ENCODE data around the gene CXCR4. TPM values are rescaled to one million over a fixed set of nuclear protein-coding genes. Genes with fewer than 3 reads are reported as not detected.

The CXCR4 gene
- total RNA-seq, 1 donor from 2014 or later: 10.4 TPM

DNA sequence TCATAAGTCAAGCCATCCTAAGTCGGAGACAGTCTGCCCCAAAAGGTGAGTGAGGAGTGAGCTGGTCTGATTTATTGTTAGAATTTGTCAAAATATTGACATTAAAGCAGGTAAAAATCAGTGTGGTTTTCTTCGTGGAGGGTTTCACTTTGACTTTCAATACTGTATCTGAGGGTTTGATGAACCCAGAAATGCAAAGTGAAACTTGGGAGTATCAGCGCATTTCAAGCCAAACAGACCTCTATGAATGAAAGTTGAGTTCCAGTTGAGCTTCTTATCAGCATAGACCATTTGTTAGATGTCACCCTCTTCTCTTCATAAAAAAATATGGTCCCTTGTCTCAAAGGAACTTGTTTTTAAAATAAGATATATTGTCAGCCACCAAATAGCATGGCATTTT is 21.7 kb upstream of the CXCR4 start:
- H3K4me1 Mint-ChIP-seq (ENCODE audit: low read depth): peaks cover 35% of the 10 kb centered on the region
- DNase-seq (ENCODE audit: low spot score, unreplicated experiment): no peak
- no peaks in the 10 kb centered on the region for H3K36me3 Mint-ChIP-seq (ENCODE audit: insufficient read depth)
- H3K27ac Mint-ChIP-seq: no peak overlapping the region
- no peak overlapping the region for H3K4me3 Mint-ChIP-seq (ENCODE audit: low read depth)
- H3K27me3 Mint-ChIP-seq: peaks cover 22% of the 10 kb centered on the region
- TF ChIP-seq CTCF (IDR thresholded peaks at IDR 0.05; ENCODE audit: unreplicated experiment): no peak
- no peaks in the 10 kb centered on the region for H3K9me3 Mint-ChIP-seq (ENCODE audit: low read depth)

DNA sequence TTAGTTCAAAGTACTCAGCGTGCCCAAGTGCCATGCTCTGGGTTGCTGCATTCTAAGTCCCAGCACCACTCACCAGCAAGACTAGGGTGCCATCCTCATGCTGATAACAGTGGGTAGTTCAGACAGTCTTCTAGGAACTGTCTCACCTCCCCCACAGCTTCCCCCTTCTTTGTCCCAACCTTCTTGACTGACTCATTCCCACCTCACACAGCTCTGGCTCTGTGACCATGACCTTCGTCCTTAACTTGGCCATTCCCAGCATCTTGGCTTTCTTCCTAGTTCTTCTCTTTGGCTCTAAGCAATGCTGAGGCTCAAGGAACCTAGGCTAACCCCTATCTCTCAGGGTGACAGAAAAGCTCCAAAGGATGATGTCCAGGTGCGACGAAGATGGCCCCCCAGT is 20.0 kb upstream of the CXCR4 start:
- H3K4me3 Mint-ChIP-seq (ENCODE audit: low read depth): no peak overlapping the region
- H3K4me1 Mint-ChIP-seq (ENCODE audit: low read depth): peaks cover 29% of the 10 kb centered on the region
- no peak for DNase-seq (ENCODE audit: low spot score, unreplicated experiment)
- peaks cover 22% of the 10 kb centered on the region for H3K27me3 Mint-ChIP-seq
- H3K36me3 Mint-ChIP-seq (ENCODE audit: insufficient read depth): no peaks in the 10 kb centered on the region
- no peak for TF ChIP-seq CTCF (IDR thresholded peaks at IDR 0.05; ENCODE audit: unreplicated experiment)
- no peak overlapping the region for H3K27ac Mint-ChIP-seq
- H3K9me3 Mint-ChIP-seq (ENCODE audit: low read depth): no peaks in the 10 kb centered on the region

DNA sequence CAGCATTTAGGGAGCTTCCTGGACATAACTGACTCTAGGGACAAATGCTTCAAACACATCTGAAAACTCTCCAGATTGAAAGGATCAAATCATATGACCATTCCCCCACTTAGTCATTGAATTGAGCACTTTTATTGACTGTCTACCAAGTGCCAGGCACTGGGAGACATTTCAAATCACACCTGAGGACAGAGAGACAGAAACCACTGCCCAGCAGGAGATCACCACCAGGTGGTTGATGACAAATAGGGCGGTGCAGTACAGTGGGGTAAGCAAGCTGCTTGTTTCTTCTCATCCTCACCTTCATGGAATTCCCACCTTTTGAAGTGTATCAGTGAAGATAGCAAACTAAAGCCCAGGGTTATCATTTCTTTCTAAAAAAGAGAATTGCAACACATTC is 19.0 kb upstream of the CXCR4 start:
- no peak for TF ChIP-seq CTCF (IDR thresholded peaks at IDR 0.05; ENCODE audit: unreplicated experiment)
- Mint-ChIP-seq H3K36me3 (ENCODE audit: insufficient read depth) (no peaks in the 10 kb centered on the region), H3K9me3 (ENCODE audit: low read depth) (no peaks in the 10 kb centered on the region), H3K4me3 (ENCODE audit: low read depth) (no peak overlapping the region), H3K27ac (no peak overlapping the region), H3K27me3 (peaks cover 22% of the 10 kb centered on the region), H3K4me1 (ENCODE audit: low read depth) (peaks cover 23% of the 10 kb centered on the region)
- DNase-seq (ENCODE audit: low spot score, unreplicated experiment): no peak

- Mint-ChIP-seq H3K4me1 (ENCODE audit: low read depth) (peaks cover 16% of the 10 kb centered on the region), H3K27ac (peak overlapping the region; percentile 54), H3K36me3 (ENCODE audit: insufficient read depth) (no peaks in the 10 kb centered on the region), H3K9me3 (ENCODE audit: low read depth) (no peaks in the 10 kb centered on the region), H3K4me3 (ENCODE audit: low read depth) (no peak overlapping the region), H3K27me3 (peaks cover 22% of the 10 kb centered on the region)
- TF ChIP-seq CTCF (IDR thresholded peaks at IDR 0.05; ENCODE audit: unreplicated experiment): no peak
- DNase-seq (ENCODE audit: low spot score, unreplicated experiment): no peak
These were observed 18.3 kb upstream of the CXCR4 start for GRCh38 chr2:136135921-136136906.

GRCh38 chr2:136135462-136135861 is 17.5 kb upstream of the CXCR4 start:
- Mint-ChIP-seq H3K27ac (peak overlapping the region; percentile 54), H3K4me1 (ENCODE audit: low read depth) (peaks cover 13% of the 10 kb centered on the region), H3K9me3 (ENCODE audit: low read depth) (no peaks in the 10 kb centered on the region), H3K4me3 (ENCODE audit: low read depth) (no peak overlapping the region), H3K27me3 (peaks cover 22% of the 10 kb centered on the region), H3K36me3 (ENCODE audit: insufficient read depth) (no peaks in the 10 kb centered on the region)
- TF ChIP-seq CTCF (IDR thresholded peaks at IDR 0.05; ENCODE audit: unreplicated experiment): no peak
- DNase-seq (ENCODE audit: low spot score, unreplicated experiment): no peak
